Common myeloid progenitor, CD34-positive (primary cell): ENCODE data around the gene NPAS2.

ENCODE experiments used
- CTCF ChIA-PET: fragments of 350-600 bp; sonication (Branson Sonifier 250); formaldehyde crosslinking; loops from one replicate; lab custom pipeline; 2021; ENCODE audit warnings: antibody characterized with exemption; lab: Charles Lee
- POLR2A ChIA-PET: fragments of 350-600 bp; sonication (Branson Sonifier 250); formaldehyde crosslinking; loops from one replicate; lab custom pipeline; 2021; ENCODE audit warnings: antibody characterized with exemption; lab: Charles Lee
- DNase-seq, 3 donors: peaks; one replicate each; pipeline versions ENCODE4 v3.0.0 to v3.0.0-alpha.2; 2013
- H3K27ac ChIP-seq, 2 experiments: 1 replicate in 1 of 2; 2 replicates in 1 of 2; pipeline ENCODE4 v1.7.0; 2013; ENCODE audit warnings: inconsistent platforms in 2 of 2, low read length in 2 of 2, mild to moderate bottlenecking in 2 of 2, low read depth in 1 of 2, moderate library complexity in 1 of 2; ENCODE audit not compliant: severe bottlenecking in 2 of 2, insufficient read depth in 1 of 2, poor library complexity in 1 of 2
- H3K27me3 ChIP-seq, 5 experiments: replicated peaks in 2 of 5; 1 replicate in 3 of 5; 2 replicates in 2 of 5; pipeline versions ENCODE4 v1.6.1 to v1.7.0; 2013; ENCODE audit warnings: low read length in 4 of 5, mild to moderate bottlenecking in 2 of 5, moderate library complexity in 2 of 5, inconsistent platforms in 1 of 5; ENCODE audit not compliant: insufficient read depth in 5 of 5, control insufficient read depth in 4 of 5
- H3K36me3 ChIP-seq, 4 experiments: 1 replicate in 2 of 4; 2 replicates in 2 of 4; pipeline versions ENCODE4 v1.6.1 to v1.7.0; 2013; ENCODE audit warnings: low read length in 3 of 4, control low read depth in 1 of 4, mild to moderate bottlenecking in 1 of 4; ENCODE audit not compliant: control insufficient read depth in 4 of 4, insufficient read depth in 4 of 4
- H3K4me1 ChIP-seq, 4 experiments: 1 replicate in 3 of 4; 2 replicates in 1 of 4; pipeline versions ENCODE4 v1.6.1 to v1.7.1; 2013; ENCODE audit warnings: low read length in 3 of 4, mild to moderate bottlenecking in 3 of 4, control low read depth in 1 of 4, inconsistent platforms in 1 of 4, moderate library complexity in 1 of 4; ENCODE audit not compliant: control insufficient read depth in 4 of 4, insufficient read depth in 4 of 4; ENCODE audit errors: control extremely low read depth in 1 of 4
- H3K4me3 ChIP-seq, 7 experiments: 1 replicate in 4 of 7; 2 replicates in 3 of 7; pipeline versions ENCODE4 v1.5.1 to v1.7.0; 2013; ENCODE audit warnings: mild to moderate bottlenecking in 7 of 7, low read length in 6 of 7, moderate library complexity in 6 of 7, inconsistent platforms in 2 of 7, low read depth in 2 of 7, control low read depth in 1 of 7; ENCODE audit not compliant: insufficient read depth in 4 of 7, control insufficient read depth in 1 of 7; ENCODE audit errors: extremely low read depth in 1 of 7
- H3K9me3 ChIP-seq, 5 experiments: 1 replicate in 4 of 5; 2 replicates in 1 of 5; pipeline versions ENCODE4 v1.6.1 to v1.7.1; 2013; ENCODE audit warnings: low read length in 4 of 5, mild to moderate bottlenecking in 2 of 5, inconsistent platforms in 1 of 5, low read depth in 1 of 5, moderate library complexity in 1 of 5; ENCODE audit not compliant: control insufficient read depth in 4 of 5, insufficient read depth in 2 of 5; ENCODE audit errors: control extremely low read depth in 1 of 5
- WGBS: methylation state at CpG from one replicate; pipeline ENCODE4 v1.1.5; 2013; ENCODE audit not compliant: insufficient coverage; 5-methylcytosine and 5-hydroxymethylcytosine counted together

The NPAS2 gene

GRCh38 chr2:100793982-100794381, 26.0 kb upstream of the NPAS2 start:
- ChIA-PET POLR2A (no interaction called here), CTCF (no interaction called here)
- Histone ChIP-seq H3K27me3 (peaks cover 0 to 15% (median 6%) of the 10 kb centered on the region in 5 experiments), H3K27ac (no peak overlapping the region), H3K36me3 (no peaks in the 10 kb centered on the region), H3K4me1 (no peaks in the 10 kb centered on the region), H3K4me3 (no peak overlapping the region), H3K9me3 (no peaks in the 10 kb centered on the region)
- 87% methylated on average over 9 of the region's 9 CpGs for WGBS
- no peak for DNase-seq

GRCh38 chr2:100796499-100797100, 23.3 kb upstream of the NPAS2 start:
- no peaks in the 10 kb centered on the region for H3K36me3 ChIP-seq
- H3K27me3 ChIP-seq: peaks cover 0 to 15% (median 6%) of the 10 kb centered on the region in 5 experiments
- 95% methylated on average over 4 of the region's 5 CpGs for WGBS
- no peaks in the 10 kb centered on the region for H3K4me1 ChIP-seq
- H3K4me3 ChIP-seq: no peak overlapping the region
- POLR2A ChIA-PET: no interaction called here
- no peak for DNase-seq
- H3K27ac ChIP-seq: no peak overlapping the region
- no peaks in the 10 kb centered on the region for H3K9me3 ChIP-seq
- CTCF ChIA-PET: no interaction called here

- no peaks in the 10 kb centered on the region for H3K4me1 ChIP-seq
- ChIA-PET POLR2A (no interaction called here), CTCF (no interaction called here)
- H3K27me3 ChIP-seq: peaks cover 0 to 10% (median 3%) of the 10 kb centered on the region in 5 experiments
- H3K9me3 ChIP-seq: peaks cover 0 to 2% (median 0%) of the 10 kb centered on the region in 5 experiments
- H3K4me3 ChIP-seq: no peak overlapping the region
- WGBS: 100% methylated on average over 2 of the region's 5 CpGs
- H3K36me3 ChIP-seq: no peaks in the 10 kb centered on the region
- H3K27ac ChIP-seq: no peak overlapping the region
- DNase-seq: no peak
Observed at GRCh38 chr2:100799686-100800085, 20.3 kb upstream of the NPAS2 start.

- no peak overlapping the region for H3K27ac ChIP-seq
- POLR2A ChIA-PET: no interaction called here
- DNase-seq: no peak
- H3K27me3 ChIP-seq: peaks cover 0 to 6% (median 0%) of the 10 kb centered on the region in 5 experiments
- peaks cover 0 to 2% (median 0%) of the 10 kb centered on the region in 5 experiments for H3K9me3 ChIP-seq
- WGBS: 79% methylated on average over 2 of the region's 2 CpGs
- H3K4me1 ChIP-seq: no peaks in the 10 kb centered on the region
- H3K36me3 ChIP-seq: no peaks in the 10 kb centered on the region
- no peak overlapping the region for H3K4me3 ChIP-seq
- CTCF ChIA-PET: no interaction called here
Observed at GRCh38 chr2:100800915-100801314, 19.0 kb upstream of the NPAS2 start.

GRCh38 chr2:100801402-100801801, 18.5 kb upstream of the NPAS2 start:
- Histone ChIP-seq H3K9me3 (peaks cover 0 to 2% (median 0%) of the 10 kb centered on the region in 5 experiments), H3K4me3 (no peak overlapping the region), H3K4me1 (no peaks in the 10 kb centered on the region), H3K27me3 (peaks cover 0 to 3% (median 0%) of the 10 kb centered on the region in 5 experiments), H3K36me3 (no peaks in the 10 kb centered on the region), H3K27ac (no peak overlapping the region)
- DNase-seq: no peak
- CTCF ChIA-PET: no interaction called here
- POLR2A ChIA-PET: no interaction called here
- WGBS: no CpG with 5 or more reads among the region's 1 CpG

- DNase-seq: no peak
- 82% methylated on average over 1 of the region's 9 CpGs for WGBS
- POLR2A ChIA-PET: no interaction called here
Observed at GRCh38 chr2:100802066-100802465, 17.9 kb upstream of the NPAS2 start.

GRCh38 chr2:100803334-100803733, 16.6 kb upstream of the NPAS2 start:
- H3K4me1 ChIP-seq: no peaks in the 10 kb centered on the region
- no peaks in the 10 kb centered on the region for H3K36me3 ChIP-seq
- ChIA-PET POLR2A (no interaction called here), CTCF (interaction anchor here (0.5 kb wide), 1 partner anchor 107 kb away, joined by 3 read pairs; no protein-coding TSS in a partner anchor)
- no peak overlapping the region for H3K4me3 ChIP-seq
- peaks cover 0 to 9% (median 2%) of the 10 kb centered on the region in 5 experiments for H3K27me3 ChIP-seq
- 94% methylated on average over 4 of the region's 6 CpGs for WGBS
- peaks cover 0 to 2% (median 0%) of the 10 kb centered on the region in 5 experiments for H3K9me3 ChIP-seq
- H3K27ac ChIP-seq: no peak overlapping the region
- no peak for DNase-seq

More at GRCh38 chr2:100802066-100802465, 17.9 kb upstream of the NPAS2 start:
- no peak overlapping the region for H3K4me3 ChIP-seq
- H3K4me1 ChIP-seq: no peaks in the 10 kb centered on the region
- no peaks in the 10 kb centered on the region for H3K36me3 ChIP-seq
- H3K27me3 ChIP-seq: peaks cover 0 to 5% (median 0%) of the 10 kb centered on the region in 5 experiments
- H3K9me3 ChIP-seq: peaks cover 0 to 2% (median 0%) of the 10 kb centered on the region in 5 experiments
- no peak overlapping the region for H3K27ac ChIP-seq
- CTCF ChIA-PET: no interaction called here
